K562 (cell line): ENCODE results near the gene EIF2S1. TPM values are rescaled to one million over a fixed set of nuclear protein-coding genes. Genes with fewer than 3 reads are reported as not detected.

Experiments
- CEBPZ ChIP-seq: fragments of 150-350 bp; IDR thresholded peaks from 2 replicates; pipeline ENCODE4 v1.6.1; 2014; ENCODE audit warnings: low read depth, mild to moderate bottlenecking, low read length, borderline replicate concordance
- HMG20B ChIP-seq: fragments of 250-450 bp; sonication (Bioruptor Pico); IDR thresholded peaks from 2 replicates; pipeline ENCODE4 v1.5.0; 2021; ENCODE audit warnings: mild to moderate bottlenecking
- MTA2 ChIP-seq: fragments of 450-650 bp; IDR thresholded peaks from 2 replicates; pipeline ENCODE4 v1.6.1; 2016; ENCODE audit warnings: low read depth
- MXD1 ChIP-seq: fragments of 250-450 bp; sonication (Bioruptor Pico); IDR thresholded peaks from 2 replicates; pipeline ENCODE4 v1.8.0; 2021; ENCODE audit warnings: borderline replicate concordance, mild to moderate bottlenecking, moderate library complexity; ENCODE audit not compliant: poor library complexity, severe bottlenecking
- NFRKB ChIP-seq: fragments of 450-650 bp; IDR thresholded peaks from 2 replicates; pipeline ENCODE4 v1.6.1; 2016; ENCODE audit warnings: low read depth
- POLR2AphosphoS5 ChIP-seq: IDR thresholded peaks from 2 replicates; pipeline ENCODE4 v1.6.1; 2011; ENCODE audit warnings: mild to moderate bottlenecking, low read depth, low read length, moderate library complexity; ENCODE audit not compliant: control insufficient read depth, insufficient read depth
- RAD21 ChIP-seq, 2 experiments: fragments of 250-450 bp in 1 of 2; fragments of 450-650 bp in 1 of 2; sonication (Bioruptor Pico) in 1 of 2; formaldehyde crosslinking in 1 of 2; IDR thresholded peaks in 1 of 2; conservative IDR thresholded peaks in 1 of 2; 2 replicates each; pipeline versions ENCODE4 v1.4.0 to v1.8.0; 2020 to 2022; ENCODE audit warnings: mild to moderate bottlenecking in 2 of 2, moderate library complexity in 1 of 2
- TEAD2 ChIP-seq: fragments of 450-650 bp; IDR thresholded peaks from 2 replicates; pipeline ENCODE4 v1.6.1; 2016; ENCODE audit warnings: missing genetic modification characterization, control low read depth, missing compliant biosample characterization
- THAP12 ChIP-seq: fragments of 250-450 bp; sonication (Bioruptor Pico); IDR thresholded peaks from 2 replicates; pipeline ENCODE4 v1.9.0; 2021; ENCODE audit warnings: mild to moderate bottlenecking, inconsistent platforms
- ZBTB5 ChIP-seq: fragments of 450-650 bp; IDR thresholded peaks from 2 replicates; pipeline ENCODE4 v1.6.1; 2017; ENCODE audit warnings: antibody characterized with exemption
- ZNF280B ChIP-seq: fragments of 250-450 bp; sonication (Bioruptor Pico); IDR thresholded peaks from 2 replicates; pipeline ENCODE4 v1.5.1; 2021; ENCODE audit warnings: mild to moderate bottlenecking
- ZNF592 ChIP-seq: fragments of 450-650 bp; IDR thresholded peaks from 2 replicates; pipeline ENCODE4 v1.6.1; 2017; ENCODE audit warnings: antibody characterized with exemption, mild to moderate bottlenecking
- polyA plus RNA-seq, 8 experiments: library from polyadenylated mRNA; depleted of rRNA in 4 of 8; stranded (reverse) in 5 of 8; unstranded in 3 of 8; fragments of >200 nt; fragmentation: Nextera tagmentation in 2 of 8; fragmentation: Illumina TruSeq in 1 of 8; extraction: Ambion mirVana in 2 of 8; extraction: Trizol in 1 of 8; gene quantifications; 2 replicates each; pipeline versions ENCODE4 v1.2.1 to v1.2.3, GENCODE V29; 2011 to 2014; ENCODE audit warnings: inconsistent platforms in 1 of 8, missing spikeins in 1 of 8
- total RNA-seq, 7 experiments: library from RNA; depleted of rRNA in 6 of 7; stranded (reverse); fragments of >200 nt in 6 of 7; fragmentation: Illumina TruSeq in 2 of 7; extraction: Trizol in 2 of 7; gene quantifications; 2 replicates each; pipeline versions ENCODE4 v1.2.1 to v1.2.3, GENCODE V29; 2011 to 2021; ENCODE audit warnings: low replicate concordance in 1 of 7

Gene EIF2S1
- total and polyA plus RNA-seq, 9 of the 15 experiments (the other 6 are each of a cell fraction or from before 2014, with no cell fraction given), result 216 to 1,018 (median 332) TPM

GRCh38 chr14:67389275-67389674 lies 29.1 kb downstream of the EIF2S1 start (continued):
- no peak for TF ChIP-seq ZBTB5
- no peak for TF ChIP-seq RAD21 (CRISPR knock-in tag; conservative IDR thresholded peaks at IDR 0.05 in 1 of 2, IDR thresholded peaks at IDR 0.05 in 1 of 2)
- no peak for TF ChIP-seq CEBPZ
- no peak for TF ChIP-seq HMG20B (CRISPR knock-in tag)
- no peak for TF ChIP-seq POLR2AphosphoS5
- no peak for TF ChIP-seq TEAD2 (tag)
- no peak for TF ChIP-seq NFRKB
- no peak for TF ChIP-seq MXD1 (CRISPR knock-in tag)
- no peak for TF ChIP-seq THAP12 (CRISPR knock-in tag)
- no peak for TF ChIP-seq ZNF592
- no peak for TF ChIP-seq ZNF280B
- TF ChIP-seq MTA2, result no peak
